Stimulated activated naive CD8-positive, alpha-beta T cell treated with anti-CD3 and anti-CD28 coated beads, Interleukin-15, Interleukin-2, amounts not matched to agents 100 ng/mL and 50 ng/mL, for 24 hours (primary cell): ENCODE measurements around the gene POU5F1.
A peak's percentile ranks its signal among the peaks of the same experiment; 100 is the strongest.
"Not testable (repeated sequence)": the region's sequence is repeated elsewhere in the genome, so short reads cannot be mapped to it uniquely, and the experiment has no call there.

Experiments
- H3K27ac Mint-ChIP-seq: one replicate; pipeline ENCODE4 v1.8.0; 2021; ENCODE audit warnings: mild to moderate bottlenecking, mixed read lengths
- H3K27me3 Mint-ChIP-seq: one replicate; pipeline ENCODE4 v1.8.0; 2021; ENCODE audit warnings: mixed read lengths
- H3K36me3 Mint-ChIP-seq: one replicate; pipeline ENCODE4 v1.8.0; 2021; ENCODE audit warnings: low read depth, mixed read lengths
- H3K4me1 Mint-ChIP-seq: one replicate; pipeline ENCODE4 v1.8.0; 2021; ENCODE audit warnings: low read depth, mixed read lengths
- H3K4me3 Mint-ChIP-seq: one replicate; pipeline ENCODE4 v1.8.0; 2021; ENCODE audit warnings: mild to moderate bottlenecking, mixed read lengths
- H3K9me3 Mint-ChIP-seq: one replicate; pipeline ENCODE4 v1.8.0; 2021; ENCODE audit warnings: mixed read lengths

POU5F1 gene

DNA sequence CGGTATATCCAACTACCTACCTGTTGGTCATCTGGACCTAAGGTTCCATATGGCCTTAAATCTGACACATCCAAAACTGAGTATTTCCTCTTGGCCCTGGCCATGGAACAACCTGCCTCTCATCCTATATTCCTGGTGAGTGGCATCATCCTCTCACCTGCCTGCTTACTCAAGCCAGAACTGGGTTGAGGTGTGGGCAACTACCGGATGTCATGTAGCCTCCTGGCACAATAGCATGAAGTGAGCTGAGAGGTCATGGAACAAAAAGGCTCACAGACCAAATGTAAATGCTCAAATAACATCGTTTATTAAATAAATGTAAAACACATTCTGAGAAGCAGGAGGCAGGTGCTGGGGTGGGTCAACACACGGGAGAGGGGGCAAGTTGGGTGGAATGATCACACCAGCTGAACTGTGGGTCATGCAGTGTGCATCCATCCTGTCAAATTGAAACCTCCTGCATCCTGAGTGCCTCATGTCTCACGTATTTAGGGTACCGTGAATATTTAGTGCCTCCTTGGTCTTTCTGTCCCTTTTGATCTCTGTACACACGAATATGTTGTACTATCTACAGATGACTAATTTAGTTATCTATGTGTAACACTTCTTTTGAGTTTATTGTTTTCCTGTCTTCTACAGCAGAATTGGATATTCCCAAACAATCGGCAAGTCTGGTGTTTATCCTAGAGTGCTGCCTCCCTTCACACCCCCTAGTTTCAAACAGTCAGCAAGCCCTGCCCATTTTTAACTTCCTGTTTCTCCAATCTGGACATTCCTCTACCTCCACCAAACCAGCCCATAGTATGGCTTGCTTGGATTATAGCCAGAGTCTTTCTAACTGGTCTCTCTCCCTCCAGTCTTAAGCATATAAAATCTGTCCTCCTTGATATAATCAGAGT, 7.9 kb upstream of the POU5F1 start:
- H3K4me1 Mint-ChIP-seq: peaks cover 15% of the 10 kb centered on the region
- H3K9me3 Mint-ChIP-seq: no peaks in the 10 kb centered on the region
- H3K36me3 Mint-ChIP-seq: no peaks in the 10 kb centered on the region
- peak overlapping the region; percentile 27 for H3K27ac Mint-ChIP-seq
- H3K4me3 Mint-ChIP-seq: no peak overlapping the region
- H3K27me3 Mint-ChIP-seq: no peaks in the 10 kb centered on the region

DNA sequence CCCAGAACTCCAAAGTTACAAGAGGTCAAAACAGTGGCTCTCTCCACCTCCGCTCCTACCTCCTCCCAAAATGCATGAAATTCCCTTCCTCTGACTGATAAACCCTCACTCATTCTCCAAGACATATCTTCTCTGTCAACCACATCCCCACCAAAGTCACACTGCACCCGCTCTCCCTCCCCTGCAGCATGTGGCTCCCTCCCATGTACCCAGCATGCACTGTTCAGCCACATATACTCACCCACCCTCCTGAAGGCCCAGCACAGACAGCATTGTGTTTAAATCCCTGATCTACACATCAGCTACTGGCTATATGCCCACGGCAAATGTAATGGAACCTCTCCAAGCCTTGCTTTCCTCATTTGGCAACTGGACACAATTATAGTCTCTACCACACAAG, 5.5 kb upstream of the POU5F1 start:
- Mint-ChIP-seq H3K4me3 (no peak overlapping the region), H3K4me1 (peaks cover 15% of the 10 kb centered on the region)

DNA sequence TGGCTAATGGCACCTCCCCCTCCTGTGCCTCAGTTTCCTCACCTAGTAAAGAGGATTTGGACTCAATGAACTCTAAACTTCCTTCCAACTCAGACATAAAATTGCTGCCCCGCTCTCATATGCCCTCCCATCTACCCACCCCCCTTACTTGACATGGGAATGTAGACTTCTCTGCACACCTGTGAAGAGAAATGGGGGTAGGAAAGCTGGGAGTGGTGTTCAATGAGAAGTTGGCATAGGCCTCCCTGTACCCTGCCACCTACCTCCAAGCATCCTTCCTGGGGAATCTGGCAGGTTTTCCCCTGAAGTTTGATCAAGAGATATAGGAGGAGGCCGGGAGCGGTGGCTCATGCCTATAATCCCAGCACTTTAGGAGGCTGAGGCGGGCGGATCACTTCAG, 3.9 kb upstream of the POU5F1 start:
- Mint-ChIP-seq H3K4me3 (no peak overlapping the region), H3K27ac (no peak overlapping the region), H3K36me3 (no peaks in the 10 kb centered on the region), H3K27me3 (no peaks in the 10 kb centered on the region), H3K4me1 (peaks cover 10% of the 10 kb centered on the region), H3K9me3 (no peaks in the 10 kb centered on the region)

More for the DNA sequence above, 5.5 kb upstream of the POU5F1 start:
- no peak overlapping the region for H3K27ac Mint-ChIP-seq
- H3K27me3 Mint-ChIP-seq: no peaks in the 10 kb centered on the region
- no peaks in the 10 kb centered on the region for H3K9me3 Mint-ChIP-seq
- H3K36me3 Mint-ChIP-seq: no peaks in the 10 kb centered on the region

DNA sequence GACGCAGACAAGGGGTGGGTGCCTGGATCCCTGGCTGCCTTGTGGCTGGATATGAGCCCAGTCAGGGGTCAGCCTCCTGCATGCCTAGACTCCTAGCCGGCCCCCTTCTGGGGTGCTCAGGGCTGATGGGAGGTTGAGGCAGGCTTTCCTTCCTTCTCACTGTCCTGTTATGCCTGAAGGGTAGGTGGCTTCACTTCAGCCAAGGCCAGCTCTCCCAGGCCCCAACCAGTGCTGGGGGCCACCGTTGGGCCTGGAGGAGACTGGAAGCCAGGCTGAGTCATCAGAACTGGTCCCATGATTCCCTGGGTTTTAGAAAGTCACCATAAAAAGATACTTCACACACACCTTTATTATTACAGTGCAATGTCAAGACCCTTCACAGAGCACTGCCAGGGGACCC, 2.9 kb upstream of the POU5F1 start:
- Mint-ChIP-seq H3K27ac (no peak overlapping the region), H3K36me3 (no peaks in the 10 kb centered on the region), H3K4me1 (peaks cover under 1% of the 10 kb centered on the region), H3K9me3 (no peaks in the 10 kb centered on the region), H3K27me3 (no peaks in the 10 kb centered on the region), H3K4me3 (no peak overlapping the region)

DNA sequence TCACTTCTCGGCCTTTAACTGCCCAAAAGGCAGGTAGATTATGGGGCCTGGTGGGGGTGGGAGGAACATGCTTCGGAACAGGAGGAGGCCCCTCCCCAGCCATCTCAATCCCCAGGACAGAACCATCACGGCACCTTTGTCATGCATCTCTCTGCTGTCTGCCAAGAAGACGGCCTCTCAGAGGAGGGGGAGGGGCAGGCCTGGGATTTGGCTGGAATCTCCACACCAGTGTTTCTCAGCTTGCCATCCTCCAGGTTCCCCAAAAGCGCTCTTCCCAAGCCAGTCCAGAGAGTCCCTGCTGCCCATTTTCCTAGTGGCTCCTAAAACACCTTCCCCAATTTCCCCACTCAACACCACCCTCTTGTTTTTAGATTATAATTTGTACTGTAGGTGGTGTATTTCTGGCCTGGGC, 2.5 kb upstream of the POU5F1 start:
- H3K27me3 Mint-ChIP-seq: no peaks in the 10 kb centered on the region
- H3K4me1 Mint-ChIP-seq: no peaks in the 10 kb centered on the region

DNA sequence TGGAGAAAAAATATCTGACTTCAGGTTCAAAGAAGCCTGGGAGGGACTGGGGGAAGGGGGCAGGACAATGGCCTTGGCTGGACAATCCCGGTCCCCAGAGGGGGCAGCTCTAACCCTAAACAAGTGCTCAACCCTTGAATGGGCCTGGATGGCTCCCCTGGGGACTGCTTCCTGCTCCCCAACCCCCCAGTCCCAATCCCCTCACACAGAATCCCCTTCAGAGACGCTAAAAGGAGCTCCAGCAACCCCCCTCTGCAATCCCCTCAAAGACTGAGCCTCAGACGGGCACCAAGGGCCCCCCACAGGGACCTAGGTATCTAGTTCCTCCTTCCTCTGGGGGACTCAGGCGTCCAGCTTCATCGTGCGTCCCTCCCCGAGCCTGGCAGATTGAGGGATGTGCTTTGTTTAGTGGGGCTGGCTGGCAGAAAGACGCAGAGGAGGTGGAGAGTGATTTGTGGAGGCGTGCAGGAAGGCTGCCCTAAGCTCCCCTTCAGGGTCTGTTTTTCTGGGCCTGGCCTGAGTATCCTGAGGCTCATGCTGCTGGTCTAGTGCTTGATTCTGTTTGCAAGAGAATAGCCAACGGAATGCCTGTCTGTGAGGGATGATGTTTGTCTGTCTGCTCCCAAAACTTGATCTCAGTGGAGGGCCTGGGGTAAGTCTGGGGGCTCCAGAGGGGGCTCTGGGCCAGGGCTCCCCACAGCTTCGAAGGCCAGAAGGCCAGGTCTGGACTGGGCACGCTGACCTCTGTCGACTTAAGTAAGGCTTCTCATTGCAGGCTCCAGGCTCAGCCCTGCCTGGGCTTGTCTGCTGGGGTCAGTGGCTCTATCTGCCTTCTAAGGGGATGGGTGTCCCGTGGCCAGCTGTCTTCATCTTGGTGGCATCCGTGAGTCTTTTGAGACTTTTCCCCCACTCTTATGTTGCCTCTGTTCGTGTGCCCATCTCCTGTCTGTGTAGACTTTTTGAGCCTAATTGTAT, 1.7 kb upstream of the POU5F1 start:
- Mint-ChIP-seq H3K4me1 (no peaks in the 10 kb centered on the region), H3K9me3 (no peaks in the 10 kb centered on the region), H3K27me3 (no peaks in the 10 kb centered on the region)

More for the DNA sequence above, 2.5 kb upstream of the POU5F1 start:
- Mint-ChIP-seq H3K9me3 (no peaks in the 10 kb centered on the region), H3K4me3 (no peak overlapping the region), H3K27ac (no peak overlapping the region), H3K36me3 (no peaks in the 10 kb centered on the region)

DNA sequence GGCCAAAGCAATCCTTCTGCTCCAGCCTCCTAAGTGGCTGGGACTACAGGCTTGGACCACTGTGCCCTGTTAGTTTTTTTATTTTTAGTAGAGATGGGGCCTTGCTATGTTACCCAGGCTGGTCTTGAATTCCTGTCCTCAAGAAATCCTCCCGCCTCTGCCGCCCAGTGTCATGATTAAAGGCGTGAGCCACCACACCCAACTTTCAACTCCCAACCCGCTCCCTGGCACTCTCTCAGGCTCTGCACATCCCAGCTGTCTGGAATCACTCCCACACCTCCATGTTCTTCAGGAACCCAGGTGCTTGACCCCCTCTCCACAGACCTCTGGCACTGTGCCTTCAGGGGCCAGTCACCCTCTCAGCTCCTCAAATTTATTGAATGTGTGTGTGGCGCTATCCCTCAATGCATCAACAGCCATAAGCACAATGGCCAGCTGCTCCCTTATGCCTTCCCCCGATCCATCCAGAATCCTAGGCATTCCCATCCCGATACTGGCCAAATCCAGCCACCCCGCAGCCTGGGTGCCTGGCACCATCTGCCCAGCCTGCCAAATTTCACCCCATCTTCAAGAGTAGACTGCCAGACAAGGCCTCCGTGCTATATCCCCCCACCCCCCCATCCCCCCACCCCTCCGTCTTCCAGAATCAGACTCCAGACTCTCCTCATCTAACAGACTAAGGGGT, 647 bp upstream of the POU5F1 start:
- no peak overlapping the region for H3K27ac Mint-ChIP-seq
- no peaks in the 10 kb centered on the region for H3K36me3 Mint-ChIP-seq
- no peaks in the 10 kb centered on the region for H3K27me3 Mint-ChIP-seq
- H3K9me3 Mint-ChIP-seq: no peaks in the 10 kb centered on the region
- no peak overlapping the region for H3K4me3 Mint-ChIP-seq
- no peaks in the 10 kb centered on the region for H3K4me1 Mint-ChIP-seq

More for the DNA sequence above, 1.7 kb upstream of the POU5F1 start:
- Mint-ChIP-seq H3K27ac (no peak overlapping the region), H3K36me3 (no peaks in the 10 kb centered on the region), H3K4me3 (no peak overlapping the region)

DNA sequence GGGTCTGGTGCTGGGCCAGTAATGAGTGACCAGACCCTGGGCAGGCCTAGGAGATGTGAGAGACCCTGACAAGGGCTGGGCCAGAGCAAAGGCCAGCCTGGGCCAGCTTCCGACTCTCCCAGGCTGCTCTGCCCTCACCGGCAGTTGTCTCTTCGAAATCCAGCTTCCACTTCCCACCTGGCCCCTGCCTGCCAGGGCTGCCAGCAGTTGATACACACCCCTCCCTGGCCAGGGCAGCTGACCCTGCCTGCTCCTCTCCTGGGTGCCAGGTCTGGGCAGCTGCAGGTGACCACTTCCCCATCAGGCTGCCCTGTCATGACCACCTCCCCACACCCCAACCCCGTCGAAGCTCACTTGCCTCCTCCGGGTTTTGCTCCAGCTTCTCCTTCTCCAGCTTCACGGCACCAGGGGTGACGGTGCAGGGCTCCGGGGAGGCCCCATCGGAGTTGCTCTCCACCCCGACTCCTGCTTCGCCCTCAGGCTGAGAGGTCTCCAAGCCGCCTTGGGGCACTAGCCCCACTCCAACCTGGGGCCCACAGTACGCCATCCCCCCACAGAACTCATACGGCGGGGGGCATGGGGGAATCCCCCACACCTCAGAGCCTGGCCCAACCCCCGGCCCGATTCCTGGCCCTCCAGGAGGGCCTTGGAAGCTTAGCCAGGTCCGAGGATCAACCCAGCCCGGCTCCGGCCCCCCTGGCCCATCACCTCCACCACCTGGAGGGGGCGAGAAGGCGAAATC, 453 bp downstream of the POU5F1 start:
- H3K4me3 Mint-ChIP-seq, H3K27me3 Mint-ChIP-seq, H3K4me1 Mint-ChIP-seq, H3K27ac Mint-ChIP-seq, H3K36me3 Mint-ChIP-seq, H3K9me3 Mint-ChIP-seq: not testable (repeated sequence)

DNA sequence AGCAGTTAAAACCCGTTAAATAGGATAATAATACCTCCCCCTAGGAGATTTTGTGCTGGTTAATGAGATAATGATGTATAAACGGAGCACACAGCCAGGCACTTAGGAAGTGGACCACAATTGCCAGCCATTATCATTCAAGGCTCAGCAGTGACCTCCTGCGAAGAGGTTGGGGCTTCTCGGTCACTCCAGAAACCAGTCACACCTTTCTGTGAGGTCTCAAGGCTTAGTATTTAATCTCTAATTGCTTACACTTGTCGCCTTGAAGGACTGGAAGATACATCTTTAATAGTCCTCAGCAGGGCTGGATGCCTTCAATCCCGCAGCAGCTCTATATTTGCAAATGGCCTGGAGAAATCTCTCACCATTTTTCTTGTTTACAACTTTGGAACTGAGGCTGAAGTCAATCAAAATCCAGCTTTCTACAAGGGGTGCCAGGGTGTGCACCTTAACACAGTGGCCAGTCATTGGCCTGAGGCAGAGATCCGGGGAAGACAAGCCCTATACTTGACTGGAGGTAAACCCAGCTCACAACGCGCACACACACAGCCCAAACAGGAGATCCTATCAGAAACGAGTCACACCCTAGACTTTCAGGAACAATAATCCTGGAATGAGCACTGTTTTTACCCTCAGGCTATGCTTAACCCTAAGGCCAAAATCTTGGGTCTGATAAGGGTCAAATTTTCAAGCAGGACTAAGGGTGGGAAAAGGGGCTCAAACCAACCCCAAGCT, 1.2 kb downstream of the POU5F1 start:
- H3K27ac Mint-ChIP-seq: no peak overlapping the region
- H3K27me3 Mint-ChIP-seq: no peaks in the 10 kb centered on the region
- no peaks in the 10 kb centered on the region for H3K36me3 Mint-ChIP-seq
- H3K4me1 Mint-ChIP-seq: peaks cover 10% of the 10 kb centered on the region
- no peaks in the 10 kb centered on the region for H3K9me3 Mint-ChIP-seq
- H3K4me3 Mint-ChIP-seq: no peak overlapping the region

DNA sequence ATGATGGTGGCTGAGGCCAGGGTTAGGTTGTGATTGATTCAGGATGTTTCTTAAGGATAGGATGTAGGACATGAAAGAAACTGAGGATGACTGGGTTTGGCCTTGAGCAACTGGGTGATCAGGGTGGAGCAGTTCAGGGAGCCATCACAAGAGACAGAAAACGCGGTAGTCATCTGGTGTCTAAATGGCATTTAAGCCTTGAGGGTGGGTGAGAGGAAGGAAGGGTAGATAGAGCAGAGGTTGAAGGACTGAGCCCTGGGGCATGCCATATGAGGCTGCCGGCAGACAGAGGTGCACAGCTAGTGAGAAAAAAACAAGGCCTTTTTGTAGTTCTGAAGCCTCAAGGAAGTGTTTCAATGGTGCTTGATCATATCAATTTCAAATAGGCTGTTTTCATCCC, 1.9 kb downstream of the POU5F1 start:
- H3K9me3 Mint-ChIP-seq: no peaks in the 10 kb centered on the region
- peaks cover 17% of the 10 kb centered on the region for H3K4me1 Mint-ChIP-seq
- no peak overlapping the region for H3K27ac Mint-ChIP-seq

DNA sequence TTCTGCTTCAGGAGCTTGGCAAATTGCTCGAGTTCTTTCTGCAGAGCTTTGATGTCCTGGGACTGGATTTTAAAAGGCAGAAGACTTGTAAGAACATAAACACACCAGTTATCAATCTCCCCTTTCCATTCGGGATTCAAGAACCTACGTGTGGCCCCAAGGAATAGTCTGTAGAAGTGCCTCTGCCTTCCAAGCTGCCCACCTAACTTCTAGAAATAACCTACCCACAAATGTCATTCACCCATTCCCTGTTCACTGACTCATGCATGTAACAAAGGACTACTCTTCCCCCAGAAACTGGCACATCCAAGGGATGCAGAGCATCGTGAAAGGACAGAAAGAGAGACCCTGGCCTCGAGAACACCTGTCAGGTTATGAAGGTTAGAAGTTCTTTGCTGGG, 4.5 kb downstream of the POU5F1 start:
- peaks cover 37% of the 10 kb centered on the region for H3K4me1 Mint-ChIP-seq
- H3K4me3 Mint-ChIP-seq: no peak overlapping the region
- peaks cover 20% of the 10 kb centered on the region for H3K36me3 Mint-ChIP-seq
- no peaks in the 10 kb centered on the region for H3K9me3 Mint-ChIP-seq
- no peak overlapping the region for H3K27ac Mint-ChIP-seq
- no peaks in the 10 kb centered on the region for H3K27me3 Mint-ChIP-seq

More for the DNA sequence above, 1.9 kb downstream of the POU5F1 start:
- Mint-ChIP-seq H3K4me3 (no peak overlapping the region), H3K27me3 (no peaks in the 10 kb centered on the region), H3K36me3 (no peaks in the 10 kb centered on the region)

DNA sequence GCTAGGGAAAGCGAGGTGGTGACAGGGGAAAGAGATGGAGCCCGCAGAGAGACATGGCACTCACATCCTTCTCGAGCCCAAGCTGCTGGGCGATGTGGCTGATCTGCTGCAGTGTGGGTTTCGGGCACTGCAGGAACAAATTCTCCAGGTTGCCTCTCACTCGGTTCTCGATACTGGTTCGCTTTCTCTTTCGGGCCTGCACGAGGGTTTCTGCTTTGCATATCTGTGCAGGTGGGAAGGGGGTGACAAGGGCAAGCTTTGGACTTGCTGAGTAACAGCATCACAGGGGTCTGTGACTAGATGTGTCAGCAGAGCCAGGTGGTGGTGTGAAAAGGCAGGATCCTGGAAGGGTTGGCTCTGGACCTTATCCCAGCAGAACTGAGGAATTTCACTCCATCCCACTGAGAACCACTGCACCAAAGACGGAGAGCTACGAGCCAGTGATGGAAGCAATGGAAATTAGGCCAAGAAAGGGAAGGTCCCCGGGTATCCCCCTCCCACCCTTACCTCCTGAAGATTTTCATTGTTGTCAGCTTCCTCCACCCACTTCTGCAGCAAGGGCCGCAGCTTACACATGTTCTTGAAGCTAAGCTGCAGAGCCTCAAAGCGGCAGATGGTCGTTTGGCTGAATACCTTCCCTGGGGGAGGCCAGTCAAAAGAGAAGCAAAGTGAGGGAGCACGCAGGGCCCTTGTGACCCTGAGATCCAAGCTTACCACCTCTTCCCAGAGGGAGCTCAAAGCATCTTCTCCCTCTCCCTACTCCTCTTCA, 5.2 kb downstream of the POU5F1 start:
- H3K4me1 Mint-ChIP-seq: peaks cover 37% of the 10 kb centered on the region
- not testable (repeated sequence) for H3K27me3 Mint-ChIP-seq, H3K27ac Mint-ChIP-seq, H3K4me3 Mint-ChIP-seq, H3K9me3 Mint-ChIP-seq
- peaks cover 20% of the 10 kb centered on the region for H3K36me3 Mint-ChIP-seq

DNA sequence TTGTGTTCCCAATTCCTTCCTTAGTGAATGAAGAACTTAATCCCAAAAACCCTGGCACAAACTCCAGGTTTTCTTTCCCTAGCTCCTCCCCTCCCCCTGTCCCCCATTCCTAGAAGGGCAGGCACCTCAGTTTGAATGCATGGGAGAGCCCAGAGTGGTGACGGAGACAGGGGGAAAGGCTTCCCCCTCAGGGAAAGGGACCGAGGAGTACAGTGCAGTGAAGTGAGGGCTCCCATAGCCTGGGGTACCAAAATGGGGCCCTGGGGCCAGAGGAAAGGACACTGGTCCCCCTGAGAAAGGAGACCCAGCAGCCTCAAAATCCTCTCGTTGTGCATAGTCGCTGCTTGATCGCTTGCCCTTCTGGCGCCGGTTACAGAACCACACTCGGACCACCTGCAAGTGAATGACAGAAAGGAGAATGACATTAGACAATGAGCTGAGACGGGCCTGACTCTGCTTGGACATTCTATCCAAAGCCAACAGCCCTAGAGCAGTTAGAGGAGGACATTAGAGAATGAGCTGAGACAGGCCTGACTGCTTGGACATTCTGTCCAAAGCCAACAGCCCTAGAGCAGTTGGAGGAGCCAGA, 5.9 kb downstream of the POU5F1 start:
- Mint-ChIP-seq H3K36me3 (peaks cover 26% of the 10 kb centered on the region), H3K4me1 (peaks cover 42% of the 10 kb centered on the region)
- not testable (repeated sequence) for H3K4me3 Mint-ChIP-seq, H3K27ac Mint-ChIP-seq, H3K27me3 Mint-ChIP-seq, H3K9me3 Mint-ChIP-seq
